Endothelial cell of umbilical vein (primary cell): Measurements from ENCODE around the gene PAX5. TPM values are rescaled to one million over a fixed set of nuclear protein-coding genes. Genes with fewer than 3 reads are reported as not detected.

Source experiments
- BruUV-seq: library from RNA; stranded (reverse); fragments of 400-500 nt; replicated peaks from 2 replicates; lab custom pipeline; 2021; lab: Mats Ljungman, UMichigan
- CTCF ChIA-PET: fragments of 300-600, 350-600 bp; sonication (Branson Sonifier 250); formaldehyde crosslinking; loops from one replicate; lab custom pipeline; 2021; ENCODE audit warnings: antibody characterized with exemption, inconsistent platforms; lab: Charles Lee
- POLR2A ChIA-PET: fragments of 300-600, 350-600 bp; sonication (Branson Sonifier 250); formaldehyde crosslinking; loops from one replicate; lab custom pipeline; 2021; ENCODE audit warnings: antibody characterized with exemption, inconsistent platforms; lab: Charles Lee
- DNase-seq: peaks from one replicate; pipeline ENCODE4 v3.0.0-alpha.2; 2011; ENCODE audit warnings: low read depth, low spot score
- FAIRE-seq: peaks from 2 replicates; lab custom pipeline; 2011; peaks lifted over from hg19 to GRCh38; lab: Jason Lieb, UNC
- H2AFZ ChIP-seq: 2 replicates; pipeline ENCODE4 v1.6.0; 2012; ENCODE audit warnings: low read depth, low read length, control low read depth, inconsistent platforms
- H3K27ac ChIP-seq: 2 replicates; pipeline ENCODE4 v1.5.1; 2011; ENCODE audit warnings: low read depth, mild to moderate bottlenecking, control low read depth, low read length, moderate library complexity; ENCODE audit not compliant: insufficient read depth
- H3K27me3 ChIP-seq, 2 experiments: 2 replicates each; pipeline versions ENCODE4 v1.6.0 to v1.6.1; 2011; ENCODE audit warnings: low read length in 2 of 2, mixed read lengths in 1 of 2; ENCODE audit not compliant: control insufficient read depth in 2 of 2, insufficient read depth in 2 of 2
- H3K36me3 ChIP-seq, 2 experiments: 2 replicates in 1 of 2; 3 replicates in 1 of 2; pipeline ENCODE4 v1.5.1; 2011; ENCODE audit warnings: low read length in 2 of 2, mild to moderate bottlenecking in 1 of 2, moderate library complexity in 1 of 2; ENCODE audit not compliant: control insufficient read depth in 2 of 2, insufficient read depth in 2 of 2; ENCODE audit errors: extremely low read depth in 1 of 2
- H3K4me1 ChIP-seq: 3 replicates; pipeline ENCODE4 v1.5.1; 2011; ENCODE audit warnings: mild to moderate bottlenecking, low read length; ENCODE audit not compliant: control insufficient read depth, insufficient read depth; ENCODE audit errors: extremely low read depth
- H3K4me2 ChIP-seq: 2 replicates; pipeline ENCODE4 v1.6.1; 2011; ENCODE audit warnings: low read length, control low read depth, mixed read lengths; ENCODE audit not compliant: insufficient read depth
- H3K4me3 ChIP-seq, 3 experiments: fragments of 200-600 bp in 1 of 3; sonication (generic), shearing (Covaris generic) in 1 of 3; replicated peaks in 1 of 3; 2 replicates each; pipeline ENCODE4 v1.5.1; 2011 to 2016; ENCODE audit warnings: control low read depth in 3 of 3, low read length in 3 of 3, mild to moderate bottlenecking in 2 of 3, inconsistent platforms in 1 of 3, low read depth in 1 of 3, moderate library complexity in 1 of 3; ENCODE audit not compliant: insufficient read depth in 1 of 3
- H3K79me2 ChIP-seq: 2 replicates; pipeline ENCODE4 v1.6.0; 2012; ENCODE audit warnings: low read length, inconsistent platforms; ENCODE audit not compliant: control insufficient read depth, insufficient read depth
- H3K9ac ChIP-seq: replicated peaks from 2 replicates; pipeline ENCODE3; 2011; ENCODE audit warnings: low read length, control low read depth; ENCODE audit not compliant: insufficient read depth; ENCODE audit errors: extremely low read depth
- H3K9me1 ChIP-seq: replicated peaks from 3 replicates; pipeline ENCODE4 v1.6.0; 2011; ENCODE audit warnings: mild to moderate bottlenecking, low read length; ENCODE audit not compliant: control insufficient read depth, insufficient read depth; ENCODE audit errors: extremely low read depth
- H3K9me3 ChIP-seq: replicated peaks from 2 replicates; pipeline ENCODE4 v1.5.1; 2012; ENCODE audit warnings: low read length, inconsistent platforms; ENCODE audit not compliant: control insufficient read depth, insufficient read depth
- H4K20me1 ChIP-seq: replicated peaks from 2 replicates; pipeline ENCODE3; 2011; ENCODE audit warnings: mild to moderate bottlenecking, low read length; ENCODE audit not compliant: control insufficient read depth, insufficient read depth; ENCODE audit errors: extremely low read depth
- CTCF ChIP-seq, 2 donors: IDR thresholded peaks; 1 replicate in 1 of 2; 2 replicates in 1 of 2; pipeline ENCODE4 v1.5.1; 2011; ENCODE audit warnings: low read length in 2 of 2, mild to moderate bottlenecking in 2 of 2, moderate library complexity in 2 of 2, control low read depth in 1 of 2, inconsistent platforms in 1 of 2, low read depth in 1 of 2; ENCODE audit not compliant: insufficient read depth in 1 of 2; ENCODE audit errors: extremely low read depth in 1 of 2
- EZH2 ChIP-seq: IDR thresholded peaks from 2 replicates; pipeline ENCODE4 v1.6.1; 2012; ENCODE audit warnings: borderline replicate concordance, low read depth, mild to moderate bottlenecking, moderate library complexity, low read length, inconsistent platforms; ENCODE audit not compliant: severe bottlenecking
- FOS ChIP-seq: IDR thresholded peaks from 2 replicates; pipeline ENCODE4 v1.6.1; 2011; ENCODE audit warnings: mild to moderate bottlenecking, low read length, moderate library complexity, borderline replicate concordance; ENCODE audit not compliant: insufficient read depth
- GATA2 ChIP-seq: IDR thresholded peaks from 2 replicates; pipeline ENCODE4 v1.7.0; 2011; ENCODE audit warnings: low read depth, mild to moderate bottlenecking, moderate library complexity, mixed read lengths, low read length; ENCODE audit not compliant: insufficient read length, insufficient read depth
- JUN ChIP-seq: IDR thresholded peaks from 2 replicates; pipeline ENCODE4 v1.6.1; 2011; ENCODE audit warnings: borderline replicate concordance, low read depth; ENCODE audit not compliant: insufficient read length, insufficient read depth
- MAX ChIP-seq: IDR thresholded peaks from 2 replicates; pipeline ENCODE4 v1.6.1; 2011; ENCODE audit not compliant: insufficient read depth, insufficient read length
- MYC ChIP-seq: IDR thresholded peaks from one replicate; pipeline ENCODE4 v1.6.1; 2011; ENCODE audit warnings: mild to moderate bottlenecking, low read depth, low read length
- POLR2A ChIP-seq: IDR thresholded peaks from 2 replicates; pipeline ENCODE4 v1.6.1; 2012; ENCODE audit warnings: low read depth, mild to moderate bottlenecking, control low read depth, low read length
- POLR2AphosphoS5 ChIP-seq: IDR thresholded peaks from 2 replicates; pipeline ENCODE4 v1.6.1; 2012; ENCODE audit warnings: low read depth, mild to moderate bottlenecking, control low read depth, low read length, moderate library complexity; ENCODE audit not compliant: insufficient read depth
- dilution Hi-C: fragments of 300-500 bp; cut with MboI; formaldehyde crosslinking; loops from one replicate; pipeline ENCODE4 v1.15.0; 2019; ENCODE audit warnings: low sequenced_read_pairs; ENCODE audit not compliant: extremely low pct_ligation_motif_present
- intact Hi-C: fragments of 100-400 bp; cut with micrococcal nuclease; formaldehyde crosslinking; loops from one replicate; pipeline ENCODE4 v1.10.0; 2022
- polyA plus RNA-seq, 4 experiments: library from polyadenylated mRNA; depleted of rRNA in 3 of 4; stranded (reverse) in 3 of 4; unstranded in 1 of 4; fragments of >200 nt; gene quantifications; 2 replicates each; pipeline versions ENCODE4 v1.2.1 to v1.2.3, GENCODE V29; 2011 to 2012; ENCODE audit warnings: missing spikeins in 1 of 4
- total RNA-seq: library from RNA; stranded (reverse); gene quantifications from 2 replicates; pipeline ENCODE4 v1.2.3, GENCODE V29; 2021

PAX5 gene
- total and polyA plus RNA-seq, 2 donors (not counting 3 experiments of a cell fraction or from before 2014, with no cell fraction given) = not detected

DNA sequence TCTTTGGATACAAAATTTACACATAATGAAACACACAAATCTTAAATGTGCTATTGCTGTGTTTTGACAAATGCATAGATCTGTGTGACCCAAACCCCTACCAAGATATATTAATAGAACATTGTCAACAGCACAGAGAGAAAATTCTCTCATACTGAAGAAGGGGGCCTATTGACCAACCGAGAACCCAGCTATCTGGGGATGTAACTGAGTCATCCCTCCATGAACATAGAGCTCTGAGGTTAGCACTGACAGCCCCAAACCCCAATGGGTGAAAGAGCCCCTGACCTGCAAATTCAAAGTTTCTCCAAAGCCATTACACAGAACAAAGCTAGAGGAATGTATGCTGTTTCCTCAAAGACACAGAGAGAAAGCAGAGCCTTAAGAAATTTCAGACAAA is 180.8 kb downstream of the PAX5 start:
- BruUV-seq = no TSS peak
- DNase-seq (no peak), FAIRE-seq (no peak)
- no peak overlapping the region for H3K4me2 ChIP-seq
- no peak for TF ChIP-seq CTCF (IDR thresholded peaks at IDR 0.05; ENCODE audit: extremely low read depth in 1 of 2, insufficient read depth in 1 of 2, low read depth in 1 of 2, low read length in 2 of 2)
- no peaks in the 10 kb centered on the region for H3K9me1 ChIP-seq
- H4K20me1 ChIP-seq = no peaks in the 10 kb centered on the region
- CTCF ChIA-PET = interaction anchor here (0.6 to 1.5 kb wide), 3 partner anchors 20 to 54 kb away, joined by 3 to 4 read pairs (median 3); no protein-coding TSS in a partner anchor
- no peaks in the 10 kb centered on the region for H3K4me1 ChIP-seq
- no peak overlapping the region for H3K4me3 ChIP-seq
- peaks cover 18 to 25% of the 10 kb centered on the region in 2 experiments for H3K27me3 ChIP-seq
- no peak overlapping the region for H3K27ac ChIP-seq
- no peak overlapping the region for H2AFZ ChIP-seq
- no peak overlapping the region for H3K9ac ChIP-seq
- H3K79me2 ChIP-seq = no peaks in the 10 kb centered on the region
- H3K9me3 ChIP-seq = no peaks in the 10 kb centered on the region
- POLR2A ChIA-PET = no interaction called here
- no peaks in the 10 kb centered on the region for H3K36me3 ChIP-seq
- dilution Hi-C loops = no loop called here
- intact Hi-C loops = no loop called here

GRCh38 chr9:36849943-36850342 is 184.1 kb downstream of the PAX5 start:
- no peaks in the 10 kb centered on the region for H3K9me3 ChIP-seq
- no peaks in the 10 kb centered on the region for H3K36me3 ChIP-seq
- DNase-seq (no peak), FAIRE-seq (no peak)
- H3K9me1 ChIP-seq = no peaks in the 10 kb centered on the region
- no peaks in the 10 kb centered on the region for H4K20me1 ChIP-seq
- peaks cover 12 to 15% of the 10 kb centered on the region in 2 experiments for H3K27me3 ChIP-seq
- no peak overlapping the region for H3K9ac ChIP-seq
- H3K79me2 ChIP-seq = no peaks in the 10 kb centered on the region
- no peak overlapping the region for H2AFZ ChIP-seq
- POLR2A ChIA-PET = no interaction called here
- dilution Hi-C loops (no loop called here), intact Hi-C loops (no loop called here)
- H3K4me1 ChIP-seq = no peaks in the 10 kb centered on the region
- no peak overlapping the region for H3K4me3 ChIP-seq
- no TSS peak for BruUV-seq
- no peak overlapping the region for H3K4me2 ChIP-seq
- TF ChIP-seq GATA2 (no peak), POLR2AphosphoS5 (no peak), FOS (no peak), POLR2A (no peak), EZH2 (no peak), JUN (no peak), CTCF (IDR thresholded peaks at IDR 0.05; ENCODE audit: extremely low read depth in 1 of 2, insufficient read depth in 1 of 2, low read depth in 1 of 2, low read length in 2 of 2) (no peak), MYC (no peak), MAX (no peak)
- no peak overlapping the region for H3K27ac ChIP-seq
- CTCF ChIA-PET = interaction anchor here (1.4 kb wide), 1 partner anchor 23 kb away, joined by 4 read pairs; no protein-coding TSS in a partner anchor
